Vagina (tissue), 2 donors: ENCODE results near the gene CHL1. TPM values are rescaled to one million over a fixed set of nuclear protein-coding genes. Genes with fewer than 3 reads are reported as not detected.

ENCODE experiments used
- DNase-seq, 2 donors: peaks; one replicate each; pipeline ENCODE4 v3.0.0-alpha.2; 2017; ENCODE audit errors: extremely low spot score in 2 of 2
- H3K27ac ChIP-seq: fragments of 200-600 bp; sonication (generic); one replicate; pipeline ENCODE4 v1.5.1; 2019
- H3K27me3 ChIP-seq: fragments of 200-600 bp; sonication (generic); one replicate; pipeline ENCODE4 v1.5.1; 2019
- H3K36me3 ChIP-seq, 2 donors: fragments of 200-600 bp; sonication (generic); one replicate each; pipeline ENCODE4 v1.5.1; 2017 to 2019
- H3K4me1 ChIP-seq: fragments of 200-600 bp; sonication (generic); one replicate; pipeline ENCODE4 v1.5.1; 2019
- H3K4me3 ChIP-seq, 2 donors: fragments of 200-600 bp; sonication (generic); 1 replicate in 1 of 2; 2 replicates in 1 of 2; pipeline ENCODE4 v1.5.1; 2016 to 2019
- H3K9me3 ChIP-seq: fragments of 200-600 bp; sonication (generic); one replicate; pipeline ENCODE4 v1.5.1; 2019
- CTCF ChIP-seq, 3 experiments: fragments of 450-650 bp in 2 of 3; fragments of 200-600 bp in 1 of 3; sonication (generic) in 1 of 3; IDR thresholded peaks; one replicate each; pipeline ENCODE4 v1.5.1; 2017 to 2019; ENCODE audit warnings: antibody characterized with exemption in 3 of 3, mild to moderate bottlenecking in 2 of 3, moderate library complexity in 2 of 3
- POLR2A ChIP-seq, 2 donors: fragments of 450-650 bp; IDR thresholded peaks; one replicate each; pipeline ENCODE4 v1.6.1; 2017; ENCODE audit warnings: antibody characterized with exemption in 2 of 2, mild to moderate bottlenecking in 2 of 2, moderate library complexity in 2 of 2
- POLR2AphosphoS5 ChIP-seq, 2 donors: sonication (generic); formaldehyde crosslinking; IDR thresholded peaks; one replicate each; pipeline ENCODE4 v1.9.0; 2017; ENCODE audit warnings: antibody characterized with exemption in 2 of 2, mild to moderate bottlenecking in 2 of 2, low read depth in 1 of 2; ENCODE audit not compliant: insufficient read depth in 1 of 2
- intact Hi-C: fragments of 100-400 bp; cut with DNase I; formaldehyde crosslinking; loops from one replicate; pipeline ENCODE4 v1.15.1; 2023
- total RNA-seq: library from RNA; depleted of rRNA; stranded (reverse); fragments of >200 nt; gene quantifications from one replicate; pipeline ENCODE4 v1.2.3, GENCODE V29; 2016

CHL1 gene
- total RNA-seq, 1 donor from 2014 or later: 25.8 TPM

DNA sequence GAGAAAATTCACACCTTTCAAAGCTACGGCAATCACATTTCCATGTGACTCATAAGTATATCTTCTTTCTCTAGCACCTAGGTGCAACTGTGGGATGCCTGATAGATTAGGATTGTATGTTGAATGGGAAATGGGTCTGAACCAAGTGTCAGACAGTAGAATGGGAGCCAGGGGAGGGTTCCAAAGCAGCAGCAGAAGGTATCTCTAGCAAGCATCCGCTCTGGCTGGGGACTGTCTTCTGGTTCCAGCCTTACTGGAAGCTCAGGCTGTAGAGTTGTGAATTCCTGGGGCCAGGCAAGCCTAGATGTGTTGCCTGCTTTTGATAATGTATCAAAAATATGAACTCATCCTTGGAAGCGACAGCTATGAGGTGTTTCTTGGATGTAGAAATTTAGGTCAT lies 2.1 kb upstream of the CHL1 start:
- TF ChIP-seq CTCF (IDR thresholded peaks at IDR 0.05) (no peak), POLR2AphosphoS5 (IDR thresholded peaks at IDR 0.05; ENCODE audit: insufficient read depth in 1 of 2, low read depth in 1 of 2) (no peak), POLR2A (IDR thresholded peaks at IDR 0.05) (no peak)
- no peak overlapping the region for H3K27ac ChIP-seq
- no peak for DNase-seq
- H3K9me3 ChIP-seq: no peaks in the 10 kb centered on the region
- intact Hi-C loops: no loop called here
- H3K27me3 ChIP-seq: no peaks in the 10 kb centered on the region
- no peaks in the 10 kb centered on the region for H3K36me3 ChIP-seq
- peaks cover 7% of the 10 kb centered on the region for H3K4me1 ChIP-seq
- H3K4me3 ChIP-seq: no peak overlapping the region

GRCh38 chr3:195666-196065 lies 897 bp upstream of the CHL1 start:
- H3K4me1 ChIP-seq: peaks cover 7% of the 10 kb centered on the region
- H3K4me3 ChIP-seq: no peak overlapping the region
- DNase-seq: no peak
- H3K9me3 ChIP-seq: no peaks in the 10 kb centered on the region
- intact Hi-C loops: no loop called here
- H3K27ac ChIP-seq: no peak overlapping the region
- no peaks in the 10 kb centered on the region for H3K36me3 ChIP-seq
- no peak for TF ChIP-seq POLR2AphosphoS5 (IDR thresholded peaks at IDR 0.05; ENCODE audit: insufficient read depth in 1 of 2, low read depth in 1 of 2)
- TF ChIP-seq CTCF (IDR thresholded peaks at IDR 0.05): no peak
- TF ChIP-seq POLR2A (IDR thresholded peaks at IDR 0.05): no peak
- no peaks in the 10 kb centered on the region for H3K27me3 ChIP-seq

- Histone ChIP-seq H3K4me3 (peak overlapping the region; percentile 58 to 60), H3K27ac (peak overlapping the region; percentile 53), H3K27me3 (no peaks in the 10 kb centered on the region), H3K4me1 (peaks cover 7% of the 10 kb centered on the region), H3K9me3 (no peaks in the 10 kb centered on the region), H3K36me3 (no peaks in the 10 kb centered on the region)
- no peak for DNase-seq
- no peak for TF ChIP-seq POLR2A (IDR thresholded peaks at IDR 0.05)
- no peak for TF ChIP-seq CTCF (IDR thresholded peaks at IDR 0.05)
- no peak for TF ChIP-seq POLR2AphosphoS5 (IDR thresholded peaks at IDR 0.05; ENCODE audit: insufficient read depth in 1 of 2, low read depth in 1 of 2)
- intact Hi-C loops: no loop called here
Measured at GRCh38 chr3:197149-197827, 725 bp downstream of the CHL1 start.

GRCh38 chr3:197828-198491 lies 1.4 kb downstream of the CHL1 start:
- TF ChIP-seq POLR2A (IDR thresholded peaks at IDR 0.05) (no peak), POLR2AphosphoS5 (IDR thresholded peaks at IDR 0.05; ENCODE audit: insufficient read depth in 1 of 2, low read depth in 1 of 2) (no peak), CTCF (IDR thresholded peaks at IDR 0.05) (no peak)
- H3K27ac ChIP-seq: peak overlapping the region; percentile 53
- no peak for DNase-seq
- peaks cover 7% of the 10 kb centered on the region for H3K4me1 ChIP-seq
- intact Hi-C loops: no loop called here
- no peaks in the 10 kb centered on the region for H3K36me3 ChIP-seq
- no peaks in the 10 kb centered on the region for H3K27me3 ChIP-seq
- peak overlapping the region; percentile 58 to 60 for H3K4me3 ChIP-seq
- H3K9me3 ChIP-seq: no peaks in the 10 kb centered on the region

DNA sequence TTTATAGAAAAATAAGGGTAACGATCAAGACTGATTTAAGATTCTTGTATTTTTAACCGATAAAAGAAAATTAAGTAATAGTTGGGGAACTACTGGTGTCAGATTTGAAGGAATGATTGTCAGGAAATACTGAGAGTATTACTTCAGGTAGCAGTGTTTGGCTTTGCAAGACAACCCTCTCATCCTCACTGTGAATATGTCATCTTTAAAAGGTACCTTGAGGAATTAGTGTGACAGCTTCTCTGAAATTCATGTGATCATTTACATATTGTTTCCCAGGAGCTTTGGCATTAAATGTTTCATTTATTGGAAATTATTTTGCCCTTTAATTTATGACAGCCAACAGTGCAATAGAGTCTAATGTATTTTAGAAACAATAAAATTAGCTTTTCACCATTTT lies 3.3 kb downstream of the CHL1 start:
- no peaks in the 10 kb centered on the region for H3K36me3 ChIP-seq
- no peak overlapping the region for H3K4me3 ChIP-seq
- H3K4me1 ChIP-seq: peaks cover 7% of the 10 kb centered on the region
- H3K9me3 ChIP-seq: no peaks in the 10 kb centered on the region
- intact Hi-C loops: no loop called here
- H3K27ac ChIP-seq: no peak overlapping the region
- H3K27me3 ChIP-seq: no peaks in the 10 kb centered on the region
- no peak for DNase-seq
- TF ChIP-seq POLR2A (IDR thresholded peaks at IDR 0.05): no peak
- TF ChIP-seq CTCF (IDR thresholded peaks at IDR 0.05): no peak
- TF ChIP-seq POLR2AphosphoS5 (IDR thresholded peaks at IDR 0.05; ENCODE audit: insufficient read depth in 1 of 2, low read depth in 1 of 2): no peak
